HepG2 (cell line): ENCODE results near the gene ARL5A. TPM values are rescaled to one million over a fixed set of nuclear protein-coding genes. Genes with fewer than 3 reads are reported as not detected.

Source experiments
- DMAP1 ChIP-seq: IDR thresholded peaks from 2 replicates; pipeline ENCODE4 v1.6.1; 2016
- GZF1 ChIP-seq: sonication (generic); formaldehyde crosslinking; IDR thresholded peaks from 2 replicates; pipeline ENCODE4 v1.5.1; 2020; ENCODE audit warnings: mild to moderate bottlenecking, missing genetic modification reagents
- MIER2 ChIP-seq: IDR thresholded peaks from 2 replicates; pipeline ENCODE4 v1.6.1; 2016; ENCODE audit warnings: missing biosample characterization, missing genetic modification reagents
- NFYC ChIP-seq: IDR thresholded peaks from 2 replicates; pipeline ENCODE4 v1.6.1; 2016; ENCODE audit warnings: missing genetic modification reagents, missing compliant biosample characterization
- TARDBP ChIP-seq: sonication (generic); formaldehyde crosslinking; IDR thresholded peaks from 2 replicates; pipeline ENCODE4 v1.8.0; 2022; ENCODE audit warnings: mild to moderate bottlenecking, missing genetic modification reagents
- ZBTB42 ChIP-seq: sonication (generic); formaldehyde crosslinking; IDR thresholded peaks from 2 replicates; pipeline ENCODE4 v1.5.0; 2020; ENCODE audit warnings: mild to moderate bottlenecking, missing genetic modification reagents
- ZNF629 ChIP-seq: sonication (generic); formaldehyde crosslinking; conservative IDR thresholded peaks from 2 replicates; pipeline ENCODE4 v1.5.0; 2020; ENCODE audit warnings: missing genetic modification reagents
- ZNF644 ChIP-seq: IDR thresholded peaks from 2 replicates; pipeline ENCODE4 v1.6.1; 2016; ENCODE audit warnings: low read depth
- ZNF83 ChIP-seq: sonication (generic); formaldehyde crosslinking; IDR thresholded peaks from 2 replicates; pipeline ENCODE4 v1.4.0; 2020; ENCODE audit warnings: missing genetic modification reagents, mild to moderate bottlenecking, borderline replicate concordance
- polyA plus RNA-seq, 8 experiments: library from polyadenylated mRNA; depleted of rRNA in 3 of 8; stranded (reverse) in 7 of 8; unstranded in 1 of 8; fragments of >200 nt; fragmentation: Illumina TruSeq in 4 of 8; extraction: Trizol in 4 of 8; gene quantifications; 2 replicates each; pipeline versions ENCODE4 v1.2.1 to v1.2.3, GENCODE V29; 2011 to 2016; ENCODE audit warnings: low read depth in 4 of 8, missing spikeins in 1 of 8, mixed read lengths in 1 of 8; ENCODE audit not compliant: insufficient read depth in 1 of 8
- total RNA-seq, 5 experiments: library from RNA; depleted of rRNA; stranded (reverse); fragments of >200 nt; fragmentation: Illumina TruSeq; extraction: Trizol; gene quantifications; 2 replicates each; pipeline ENCODE4 v1.2.3, GENCODE V29; 2016; ENCODE audit warnings: low read depth in 1 of 5
- TF ChIP-seq, protein P1 (sequence below): sonication (generic); formaldehyde crosslinking; IDR thresholded peaks from 2 replicates; pipeline ENCODE4 v1.4.0; 2020; ENCODE audit warnings: missing genetic modification reagents, borderline replicate concordance
- TF ChIP-seq, protein P2 (sequence below): sonication (generic); formaldehyde crosslinking; conservative IDR thresholded peaks from 2 replicates; pipeline ENCODE4 v1.5.0; 2020; ENCODE audit warnings: missing genetic modification reagents
- TF ChIP-seq, protein P3 (sequence below): sonication (generic); formaldehyde crosslinking; IDR thresholded peaks from 2 replicates; pipeline ENCODE4 v1.5.1; 2020; ENCODE audit warnings: missing genetic modification reagents, mild to moderate bottlenecking, borderline replicate concordance

The ARL5A gene
- total and polyA plus RNA-seq, 2 of the 13 experiments (the other 11 are each of a cell fraction or from before 2014, with no cell fraction given): 47.5 to 149 TPM

DNA sequence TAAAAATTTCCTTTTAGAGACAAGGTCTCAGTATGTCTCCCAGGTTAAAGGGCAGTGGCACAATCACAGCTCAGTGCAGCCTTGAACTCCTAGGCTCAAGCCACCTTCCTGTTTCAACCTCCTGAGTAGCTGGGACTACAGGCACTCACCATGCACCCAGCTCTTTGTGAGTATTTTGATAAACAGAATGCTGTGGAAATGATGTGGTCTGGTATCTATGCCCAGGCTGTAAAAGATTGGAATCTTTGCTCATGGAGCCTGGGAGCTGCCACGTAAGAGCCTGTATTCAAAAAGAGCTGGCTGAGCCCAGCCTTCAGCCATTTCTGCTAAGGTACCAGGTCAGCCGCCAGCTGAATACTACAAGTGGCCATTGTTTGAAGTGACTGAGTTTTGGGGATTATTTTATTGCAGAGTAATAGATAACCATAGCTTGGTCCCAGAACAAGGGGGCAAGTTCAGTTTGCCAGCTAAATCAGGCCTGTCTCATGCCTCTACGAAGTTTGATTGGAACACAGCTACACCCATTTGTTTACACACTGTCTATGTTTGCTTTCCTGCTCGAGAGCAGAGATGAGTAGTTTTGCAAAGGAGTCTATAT, 21.3 kb upstream of the ARL5A start (continued):
- no peak for TF ChIP-seq TARDBP (CRISPR knock-in tag)
- no peak for TF ChIP-seq MIER2 (CRISPR knock-in tag)
- TF ChIP-seq GZF1 (CRISPR knock-in tag): no peak
- TF ChIP-seq NFYC: peak; percentile 46; the same call in 1 of the 2 replicates
- no peak for TF ChIP-seq DMAP1
- no peak for TF ChIP-seq ZBTB42 (CRISPR knock-in tag)
- TF ChIP-seq, protein P1, sequence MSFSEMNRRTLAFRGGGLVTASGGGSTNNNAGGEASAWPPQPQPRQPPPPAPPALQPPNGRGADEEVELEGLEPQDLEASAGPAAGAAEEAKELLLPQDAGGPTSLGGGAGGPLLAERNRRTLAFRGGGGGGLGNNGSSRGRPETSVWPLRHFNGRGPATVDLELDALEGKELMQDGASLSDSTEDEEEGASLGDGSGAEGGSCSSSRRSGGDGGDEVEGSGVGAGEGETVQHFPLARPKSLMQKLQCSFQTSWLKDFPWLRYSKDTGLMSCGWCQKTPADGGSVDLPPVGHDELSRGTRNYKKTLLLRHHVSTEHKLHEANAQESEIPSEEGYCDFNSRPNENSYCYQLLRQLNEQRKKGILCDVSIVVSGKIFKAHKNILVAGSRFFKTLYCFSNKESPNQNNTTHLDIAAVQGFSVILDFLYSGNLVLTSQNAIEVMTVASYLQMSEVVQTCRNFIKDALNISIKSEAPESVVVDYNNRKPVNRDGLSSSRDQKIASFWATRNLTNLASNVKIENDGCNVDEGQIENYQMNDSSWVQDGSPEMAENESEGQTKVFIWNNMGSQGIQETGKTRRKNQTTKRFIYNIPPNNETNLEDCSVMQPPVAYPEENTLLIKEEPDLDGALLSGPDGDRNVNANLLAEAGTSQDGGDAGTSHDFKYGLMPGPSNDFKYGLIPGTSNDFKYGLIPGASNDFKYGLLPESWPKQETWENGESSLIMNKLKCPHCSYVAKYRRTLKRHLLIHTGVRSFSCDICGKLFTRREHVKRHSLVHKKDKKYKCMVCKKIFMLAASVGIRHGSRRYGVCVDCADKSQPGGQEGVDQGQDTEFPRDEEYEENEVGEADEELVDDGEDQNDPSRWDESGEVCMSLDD (CRISPR knock-in tag): no peak
- TF ChIP-seq, protein P2, sequence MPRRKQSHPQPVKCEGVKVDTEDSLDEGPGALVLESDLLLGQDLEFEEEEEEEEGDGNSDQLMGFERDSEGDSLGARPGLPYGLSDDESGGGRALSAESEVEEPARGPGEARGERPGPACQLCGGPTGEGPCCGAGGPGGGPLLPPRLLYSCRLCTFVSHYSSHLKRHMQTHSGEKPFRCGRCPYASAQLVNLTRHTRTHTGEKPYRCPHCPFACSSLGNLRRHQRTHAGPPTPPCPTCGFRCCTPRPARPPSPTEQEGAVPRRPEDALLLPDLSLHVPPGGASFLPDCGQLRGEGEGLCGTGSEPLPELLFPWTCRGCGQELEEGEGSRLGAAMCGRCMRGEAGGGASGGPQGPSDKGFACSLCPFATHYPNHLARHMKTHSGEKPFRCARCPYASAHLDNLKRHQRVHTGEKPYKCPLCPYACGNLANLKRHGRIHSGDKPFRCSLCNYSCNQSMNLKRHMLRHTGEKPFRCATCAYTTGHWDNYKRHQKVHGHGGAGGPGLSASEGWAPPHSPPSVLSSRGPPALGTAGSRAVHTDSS: no peak
- no peak for TF ChIP-seq ZNF644 (CRISPR knock-in tag)
- TF ChIP-seq, protein P3, sequence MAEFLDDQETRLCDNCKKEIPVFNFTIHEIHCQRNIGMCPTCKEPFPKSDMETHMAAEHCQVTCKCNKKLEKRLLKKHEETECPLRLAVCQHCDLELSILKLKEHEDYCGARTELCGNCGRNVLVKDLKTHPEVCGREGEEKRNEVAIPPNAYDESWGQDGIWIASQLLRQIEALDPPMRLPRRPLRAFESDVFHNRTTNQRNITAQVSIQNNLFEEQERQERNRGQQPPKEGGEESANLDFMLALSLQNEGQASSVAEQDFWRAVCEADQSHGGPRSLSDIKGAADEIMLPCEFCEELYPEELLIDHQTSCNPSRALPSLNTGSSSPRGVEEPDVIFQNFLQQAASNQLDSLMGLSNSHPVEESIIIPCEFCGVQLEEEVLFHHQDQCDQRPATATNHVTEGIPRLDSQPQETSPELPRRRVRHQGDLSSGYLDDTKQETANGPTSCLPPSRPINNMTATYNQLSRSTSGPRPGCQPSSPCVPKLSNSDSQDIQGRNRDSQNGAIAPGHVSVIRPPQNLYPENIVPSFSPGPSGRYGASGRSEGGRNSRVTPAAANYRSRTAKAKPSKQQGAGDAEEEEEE: no peak
- TF ChIP-seq ZNF83: no peak
- TF ChIP-seq ZNF629 (CRISPR knock-in tag): 0 out of 2 replicates have a peak, but pooled peaks have one; percentile 19
